Effector memory CD4-positive, alpha-beta T cell (primary cell): Measurements from ENCODE around the gene AMMECR1.
A peak's percentile ranks its signal among the peaks of the same experiment; 100 is the strongest.
"Not testable (repeated sequence)": the region's sequence is repeated elsewhere in the genome, so short reads cannot be mapped to it uniquely, and the experiment has no call there.

ENCODE experiments used
- DNase-seq, 3 donors: peaks; one replicate each; pipeline ENCODE4 v3.0.0-alpha.2; 2020
- H3K27ac ChIP-seq: 2 replicates; pipeline ENCODE4 v1.7.0; 2013; ENCODE audit warnings: mild to moderate bottlenecking, low read length, moderate library complexity; ENCODE audit not compliant: insufficient read depth, poor library complexity, severe bottlenecking
- H3K27me3 ChIP-seq: replicated peaks from 2 replicates; pipeline ENCODE4 v1.7.0; 2013; ENCODE audit warnings: mild to moderate bottlenecking, low read length; ENCODE audit not compliant: insufficient read depth, control insufficient read depth, poor library complexity, severe bottlenecking
- H3K36me3 ChIP-seq: 2 replicates; pipeline ENCODE4 v1.7.0; 2013; ENCODE audit warnings: mild to moderate bottlenecking, low read length, moderate library complexity; ENCODE audit not compliant: control insufficient read depth, insufficient read depth
- H3K4me1 ChIP-seq: 2 replicates; pipeline ENCODE4 v1.7.0; 2013; ENCODE audit warnings: low read length, mild to moderate bottlenecking; ENCODE audit not compliant: control insufficient read depth, insufficient read depth, poor library complexity, severe bottlenecking
- H3K4me3 ChIP-seq: 2 replicates; pipeline ENCODE4 v1.7.0; 2013; ENCODE audit warnings: low read length, low read depth, mild to moderate bottlenecking; ENCODE audit not compliant: insufficient read depth, poor library complexity, severe bottlenecking
- H3K9me3 ChIP-seq: 2 replicates; pipeline ENCODE4 v1.7.0; 2013; ENCODE audit warnings: mild to moderate bottlenecking, low read length, moderate library complexity; ENCODE audit not compliant: control insufficient read depth
- total RNA-seq, 3 donors: gene quantifications; one replicate each; lab custom pipeline; 2026; lab: John Stamatoyannopoulos, UW

AMMECR1 gene
- 27.6 to 38.7 (median 38.0) reads per million in 3 donors for total RNA-seq

- peak; percentile 66 to 73 (median 72) for DNase-seq
- no peaks in the 10 kb centered on the region for H3K27me3 ChIP-seq
- H3K36me3 ChIP-seq: no peaks in the 10 kb centered on the region
- peak within 1 kb of the TSS; percentile 80 for H3K4me3 ChIP-seq
- peaks cover 5% of the 10 kb centered on the region for H3K4me1 ChIP-seq
- H3K27ac ChIP-seq: peak within 1 kb of the TSS; percentile 86
- H3K9me3 ChIP-seq: no peaks in the 10 kb centered on the region
These were observed at the start of gene AMMECR1 for GRCh38 chrX:110317820-110318663. AMMECR1 (minus strand) TSS chrX:110318085; CDS start chrX:110318071, 14 bp downstream.

- H3K4me1 ChIP-seq: no peaks in the 10 kb centered on the region
- no peaks in the 10 kb centered on the region for H3K9me3 ChIP-seq
- H3K4me3 ChIP-seq: no peak overlapping the region
- DNase-seq: no peak
- no peaks in the 10 kb centered on the region for H3K36me3 ChIP-seq
- H3K27me3 ChIP-seq: no peaks in the 10 kb centered on the region
- H3K27ac ChIP-seq: no peak overlapping the region
These were observed 45.4 kb upstream of the AMMECR1 start for GRCh38 chrX:110363244-110363643.

GRCh38 chrX:110359273-110359672 is 41.4 kb upstream of the AMMECR1 start:
- no peaks in the 10 kb centered on the region for H3K27me3 ChIP-seq
- no peak overlapping the region for H3K27ac ChIP-seq
- H3K4me3 ChIP-seq: no peak overlapping the region
- no peaks in the 10 kb centered on the region for H3K4me1 ChIP-seq
- DNase-seq: no peak
- H3K9me3 ChIP-seq: no peaks in the 10 kb centered on the region
- no peaks in the 10 kb centered on the region for H3K36me3 ChIP-seq

GRCh38 chrX:110358548-110358947 is 40.7 kb upstream of the AMMECR1 start, which contains the start of gene RTL9:
RTL9 (plus strand) TSS chrX:110358848; CDS start chrX:110450618, 91,770 bp downstream.
- Histone ChIP-seq H3K4me3 (no peak within 1 kb of the TSS), H3K27me3 (no peaks in the 10 kb centered on the region), H3K27ac (no peak within 1 kb of the TSS), H3K36me3 (no peaks in the 10 kb centered on the region), H3K4me1 (no peaks in the 10 kb centered on the region), H3K9me3 (no peaks in the 10 kb centered on the region)
- DNase-seq: no peak

- Histone ChIP-seq H3K27me3 (no peaks in the 10 kb centered on the region), H3K36me3 (no peaks in the 10 kb centered on the region), H3K27ac (no peak overlapping the region), H3K4me3 (no peak overlapping the region), H3K4me1 (no peaks in the 10 kb centered on the region), H3K9me3 (no peaks in the 10 kb centered on the region)
- DNase-seq: no peak
These were observed 28.8 kb upstream of the AMMECR1 start for GRCh38 chrX:110346681-110347080.

GRCh38 chrX:110341189-110342035 is 23.5 kb upstream of the AMMECR1 start:
- Histone ChIP-seq H3K36me3 (no peaks in the 10 kb centered on the region), H3K27ac (no peak overlapping the region), H3K9me3 (no peaks in the 10 kb centered on the region), H3K27me3 (no peaks in the 10 kb centered on the region), H3K4me3 (no peak overlapping the region), H3K4me1 (no peaks in the 10 kb centered on the region)
- DNase-seq: no peak

- H3K27me3 ChIP-seq: no peaks in the 10 kb centered on the region
- H3K4me1 ChIP-seq: no peaks in the 10 kb centered on the region
- H3K36me3 ChIP-seq: no peaks in the 10 kb centered on the region
- DNase-seq: no peak
- no peak overlapping the region for H3K27ac ChIP-seq
- H3K9me3 ChIP-seq: no peaks in the 10 kb centered on the region
- no peak overlapping the region for H3K4me3 ChIP-seq
These were observed 21.1 kb upstream of the AMMECR1 start for GRCh38 chrX:110338935-110339334.

GRCh38 chrX:110333458-110333857 is 15.6 kb upstream of the AMMECR1 start:
- not testable (repeated sequence) for DNase-seq, H3K4me3 ChIP-seq, H3K36me3 ChIP-seq, H3K27me3 ChIP-seq, H3K27ac ChIP-seq, H3K9me3 ChIP-seq, H3K4me1 ChIP-seq

- H3K27me3 ChIP-seq: no peaks in the 10 kb centered on the region
- no peak overlapping the region for H3K27ac ChIP-seq
- no peak for DNase-seq
- H3K4me1 ChIP-seq: no peaks in the 10 kb centered on the region
- no peaks in the 10 kb centered on the region for H3K9me3 ChIP-seq
- no peak overlapping the region for H3K4me3 ChIP-seq
- H3K36me3 ChIP-seq: no peaks in the 10 kb centered on the region
These were observed 13.7 kb upstream of the AMMECR1 start for GRCh38 chrX:110331444-110332030.
